ENCODE measurements around the gene NAALADL1.

NAALADL1 gene

GRCh38 chr11:65051398-65051858, 6.9 kb downstream of the NAALADL1 start:
- DNase-seq (ENCODE audit: extremely low spot score) = no peak
- ChIA-PET POLR2A (no interaction called here), CTCF (interaction anchor here (1.5 to 1.7 kb wide), 3 partner anchors 12 to 205 kb away, joined by 3 to 6 read pairs (median 4); no protein-coding TSS in a partner anchor)
- TF ChIP-seq, protein P1, sequence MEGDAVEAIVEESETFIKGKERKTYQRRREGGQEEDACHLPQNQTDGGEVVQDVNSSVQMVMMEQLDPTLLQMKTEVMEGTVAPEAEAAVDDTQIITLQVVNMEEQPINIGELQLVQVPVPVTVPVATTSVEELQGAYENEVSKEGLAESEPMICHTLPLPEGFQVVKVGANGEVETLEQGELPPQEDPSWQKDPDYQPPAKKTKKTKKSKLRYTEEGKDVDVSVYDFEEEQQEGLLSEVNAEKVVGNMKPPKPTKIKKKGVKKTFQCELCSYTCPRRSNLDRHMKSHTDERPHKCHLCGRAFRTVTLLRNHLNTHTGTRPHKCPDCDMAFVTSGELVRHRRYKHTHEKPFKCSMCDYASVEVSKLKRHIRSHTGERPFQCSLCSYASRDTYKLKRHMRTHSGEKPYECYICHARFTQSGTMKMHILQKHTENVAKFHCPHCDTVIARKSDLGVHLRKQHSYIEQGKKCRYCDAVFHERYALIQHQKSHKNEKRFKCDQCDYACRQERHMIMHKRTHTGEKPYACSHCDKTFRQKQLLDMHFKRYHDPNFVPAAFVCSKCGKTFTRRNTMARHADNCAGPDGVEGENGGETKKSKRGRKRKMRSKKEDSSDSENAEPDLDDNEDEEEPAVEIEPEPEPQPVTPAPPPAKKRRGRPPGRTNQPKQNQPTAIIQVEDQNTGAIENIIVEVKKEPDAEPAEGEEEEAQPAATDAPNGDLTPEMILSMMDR (IDR thresholded peaks at IDR 0.05; ENCODE audit: control extremely low read depth, extremely low read depth, low read depth, missing control alignments) = no peak

DNA sequence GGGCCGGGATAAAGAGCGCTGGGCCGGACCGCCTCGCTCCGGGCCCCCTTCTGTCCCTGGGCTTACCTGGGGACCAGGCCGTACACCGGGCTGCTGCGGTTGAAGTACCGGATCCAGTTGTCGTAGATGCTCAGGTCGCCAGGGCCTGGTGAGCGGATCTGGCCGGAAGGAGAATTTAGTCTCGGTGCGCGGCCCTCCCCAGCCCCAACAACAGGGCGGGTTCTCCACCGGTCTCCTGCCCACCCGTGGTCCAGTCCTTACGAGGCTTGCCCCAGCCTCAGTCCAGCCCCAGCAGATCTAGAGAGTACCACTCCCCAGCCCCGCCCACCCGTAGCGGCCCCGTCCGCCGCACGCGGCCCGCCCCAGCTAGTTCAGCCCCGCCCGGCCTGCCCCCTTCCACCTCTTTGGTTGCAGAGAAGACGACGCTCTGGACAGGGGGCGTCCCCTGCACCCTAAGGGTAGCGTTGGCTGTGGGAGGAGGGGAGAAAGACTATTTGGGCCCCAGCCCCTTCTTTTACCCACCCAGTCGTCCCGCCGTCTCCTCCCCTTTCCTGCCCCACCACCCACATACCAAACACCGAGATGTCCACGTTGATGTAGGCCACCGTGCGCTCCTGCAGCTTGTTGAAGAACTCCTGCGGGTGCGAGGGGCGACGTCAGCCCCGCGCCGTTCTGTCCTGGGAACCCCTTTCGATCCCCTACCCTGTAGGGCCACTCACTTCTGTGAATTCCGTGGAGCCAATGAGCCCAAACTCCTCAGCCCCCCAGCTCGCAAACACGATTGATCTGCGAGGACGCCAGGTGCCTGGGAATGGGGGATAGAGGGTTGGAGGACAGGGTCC, 10.6 kb downstream of the NAALADL1 start:
- POLR2A ChIA-PET = interaction anchor here (0.6 kb wide), 2 partner anchors 184 to 200 kb away, joined by 3 to 4 read pairs; no protein-coding TSS in a partner anchor

GRCh38 chr11:65045728-65046127, 12.6 kb downstream of the NAALADL1 start:
- ChIA-PET CTCF (interaction anchor here (0.8 to 1.2 kb wide), 4 partner anchors 12 to 65 kb away, joined by 3 to 4 read pairs (median 3); partner anchors contain the start of gene SNX15), POLR2A (no interaction called here)
- TF ChIP-seq, protein P1 (IDR thresholded peaks at IDR 0.05; ENCODE audit: control extremely low read depth, extremely low read depth, low read depth, missing control alignments) = no peak
- no peak for DNase-seq (ENCODE audit: extremely low spot score)

More for the DNA sequence above, 10.6 kb downstream of the NAALADL1 start:
- DNase-seq (ENCODE audit: extremely low spot score) = no peak
- TF ChIP-seq, protein P1 (IDR thresholded peaks at IDR 0.05; ENCODE audit: control extremely low read depth, extremely low read depth, low read depth, missing control alignments) = no peak
- CTCF ChIA-PET = interaction anchor here (0.6 to 2.0 kb wide), 5 partner anchors 11 to 34 kb away, joined by 3 to 11 read pairs (median 5); partner anchors contain the start of genes ARL2 and NAALADL1

DNA sequence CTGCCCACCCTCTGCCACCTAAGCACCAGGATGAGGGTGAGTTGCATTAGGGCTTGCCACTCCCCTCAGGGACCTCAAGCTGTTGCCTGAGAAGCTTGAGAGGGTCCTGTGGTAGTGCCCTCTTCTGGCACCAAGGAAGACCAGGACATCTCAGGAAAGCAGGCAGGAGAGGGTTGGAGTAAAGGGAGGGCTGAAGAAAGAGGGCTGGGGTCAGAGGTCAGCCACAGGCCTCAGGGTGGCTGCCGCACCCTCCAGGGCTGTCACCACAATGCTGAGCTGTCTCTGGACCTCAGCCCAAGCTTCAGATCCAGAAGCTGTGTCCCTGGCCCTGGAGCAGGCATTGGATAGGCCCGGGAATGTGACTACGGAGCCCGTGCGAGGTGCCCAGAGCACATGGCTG, 13.3 kb downstream of the NAALADL1 start:
- CTCF ChIA-PET = interaction anchor here (0.8 to 1.2 kb wide), 3 partner anchors 12 to 65 kb away, joined by 3 to 4 read pairs (median 4); partner anchors contain the start of gene NAALADL1

GRCh38 chr11:65043881-65044501, 14.4 kb downstream of the NAALADL1 start:
- CTCF ChIA-PET = interaction anchor here (0.7 to 7.3 kb wide), 2 partner anchors 30 to 34 kb away, joined by 3 to 46 read pairs; partner anchors contain the start of gene ARL2
- no peak for DNase-seq (ENCODE audit: extremely low spot score)
- POLR2A ChIA-PET = no interaction called here
- TF ChIP-seq, protein P1 (IDR thresholded peaks at IDR 0.05; ENCODE audit: control extremely low read depth, extremely low read depth, low read depth, missing control alignments) = no peak

More for the DNA sequence above, 13.3 kb downstream of the NAALADL1 start:
- TF ChIP-seq, protein P1 (IDR thresholded peaks at IDR 0.05; ENCODE audit: control extremely low read depth, extremely low read depth, low read depth, missing control alignments) = no peak
- DNase-seq (ENCODE audit: extremely low spot score) = no peak
- POLR2A ChIA-PET = no interaction called here

DNA sequence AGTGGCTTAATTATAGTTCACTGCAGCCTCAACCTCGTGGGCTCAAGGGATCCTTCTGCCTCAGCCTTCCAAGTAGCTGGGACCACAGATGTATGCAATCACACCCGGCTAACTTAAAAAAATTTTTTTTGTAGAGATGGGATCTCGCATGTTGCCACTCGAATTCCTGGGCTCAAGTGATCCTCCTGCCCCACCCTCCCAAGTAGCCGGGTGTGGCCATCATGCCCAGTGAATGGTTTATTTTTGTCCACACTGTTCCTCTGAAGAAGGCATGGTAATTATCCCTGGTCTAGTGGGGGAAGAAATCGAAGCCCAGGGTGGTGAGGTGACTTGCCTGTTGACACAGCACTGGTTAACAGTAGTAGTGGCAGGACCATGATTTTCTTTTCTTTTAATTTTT, 15.5 kb downstream of the NAALADL1 start:
- CTCF ChIA-PET = interaction anchor here (1.5 to 7.3 kb wide), 3 partner anchors 12 to 67 kb away, joined by 3 to 46 read pairs (median 6); partner anchors contain the start of gene ARL2
- TF ChIP-seq, protein P1 (IDR thresholded peaks at IDR 0.05; ENCODE audit: control extremely low read depth, extremely low read depth, low read depth, missing control alignments) = no peak
- POLR2A ChIA-PET = interaction anchor here (0.6 kb wide), 1 partner anchor 740 kb away, joined by 8 read pairs; no protein-coding TSS in a partner anchor
- no peak for DNase-seq (ENCODE audit: extremely low spot score)
